Heart right ventricle (tissue), 16 donors: Measurements from ENCODE around the gene TRIM66. TPM values are rescaled to one million over a fixed set of nuclear protein-coding genes. Genes with fewer than 3 reads are reported as not detected.

ENCODE experiments used
- ATAC-seq, 8 donors: fragments of 200-7000 bp; cut with Tn5 transposase; one replicate each; pipeline ENCODE4 v1.9.1; 2020; ENCODE audit warnings: mild to moderate bottlenecking in 8 of 8, moderate library complexity in 8 of 8, moderate number of reproducible peaks in 1 of 8
- DNase-seq, 2 donors: peaks; one replicate each; pipeline ENCODE4 v3.0.0-alpha.2; 2020
- H3K27ac ChIP-seq, 10 donors: fragments of 200-600 bp; sonication (generic) in 2 of 10; one replicate each; pipeline versions ENCODE4 v1.5.0 to v1.8.0; 2020 to 2022; ENCODE audit warnings: mild to moderate bottlenecking in 3 of 10
- H3K27me3 ChIP-seq, 7 donors: fragments of 200-600 bp; one replicate each; pipeline ENCODE4 v1.8.0; 2021 to 2022; ENCODE audit warnings: mild to moderate bottlenecking in 2 of 7
- H3K36me3 ChIP-seq, 9 donors: fragments of 200-600 bp; sonication (generic) in 1 of 9; one replicate each; pipeline versions ENCODE4 v1.5.0 to v1.8.0; 2020 to 2022; ENCODE audit warnings: mild to moderate bottlenecking in 2 of 9
- H3K4me1 ChIP-seq, 9 donors: fragments of 200-600 bp; sonication (generic) in 1 of 9; one replicate each; pipeline versions ENCODE4 v1.5.0 to v1.8.0; 2020 to 2022; ENCODE audit warnings: mild to moderate bottlenecking in 4 of 9
- H3K4me3 ChIP-seq, 10 donors: fragments of 200-600 bp; sonication (generic) in 2 of 10; one replicate each; pipeline versions ENCODE4 v1.5.0 to v1.8.0; 2020 to 2022; ENCODE audit warnings: mild to moderate bottlenecking in 7 of 10, moderate library complexity in 2 of 10
- H3K9me3 ChIP-seq, 11 donors: fragments of 200-600 bp in 10 of 11; sonication (generic) in 2 of 11; one replicate each; pipeline versions ENCODE4 v1.5.0 to v1.8.0; 2013 to 2022; ENCODE audit warnings: mild to moderate bottlenecking in 2 of 11, control low read depth in 1 of 11, moderate library complexity in 1 of 11
- WGBS, 2 donors: extraction: QIAGEN DNeasy Blood & Tissue Kit; methylation state at CpG; one replicate each; pipeline ENCODE4 v1.1.7; 2013; ENCODE audit warnings: inconsistent platforms in 1 of 2; 5-methylcytosine and 5-hydroxymethylcytosine counted together
- intact Hi-C, 10 donors: fragments of 100-400 bp; cut with DNase I; formaldehyde crosslinking; loops; one replicate each; pipeline versions ENCODE4 v1.11.1 to v1.14.2; 2022
- polyA plus RNA-seq, 2 donors: library from polyadenylated mRNA; stranded (reverse); fragments of 200-250 nt; gene quantifications; one replicate each; pipeline ENCODE4 v1.2.3, GENCODE V29; 2013
- total RNA-seq, 10 donors: library from RNA; stranded (reverse); fragmentation: NEBNext Ultra II Directional in 3 of 10; extraction: Animal tissue kit (Norgen Biotek cat#: 25700) in 3 of 10; gene quantifications; one replicate each; pipeline versions ENCODE4 v1.2.1 to v1.2.4, GENCODE V29; 2021 to 2023
- TF ChIP-seq, protein P1 (sequence below), 9 donors: fragments of 200-600 bp; sonication (generic) in 2 of 9; IDR thresholded peaks; one replicate each; pipeline versions ENCODE4 v1.5.0 to v1.8.0; 2021 to 2022; ENCODE audit warnings: antibody characterized with exemption in 9 of 9, mild to moderate bottlenecking in 5 of 9, moderate library complexity in 1 of 9
- donor health status: Arrhythmogenic right ventricular cardiomyopathy.
- donor health status: ischemic (EF 13 %, LVEDD 7.1; RV severe dilation, severe dysfunction).
- donor health status: healthy with polysubstance abuse.
- donor health status: DM: no; HTN: yes; CAD: no.
- donor health status: DM: no; HTN: no; CAD: no.
- donor health status: ischemic (EF 25% LVEDD 6.9; RV normal size, moderate dysfunction).
- donor health status: ischemic (EF 25% LVEDD 5.7; RV mildly dilated, moderate dysfunction).
- donor health status: healthy.
- donor health status: DM: yes; HTN: yes; CAD: no.
- donor health status: Ischemic cardiomyopathy.
- donor health status: ischemic (EF 35%, LVEDD 5.7; RV mildly dilated, moderate dysfunction).
- donor health status: nonischemic (EF 11% LVEDD 7.7; RV severe dilation, severe dysfunction).
- donor health status: DM: yes; HTN: yes; CAD: no.
- donor health status: PGD.
- donor health status: ischemic (EF 29% LVEDD 5.4; RV normal size, mild dysfunction).
- donor health status: nonischemic (EF 23%, LVEDD 6.1; RV moderate dilation, normal function).

TRIM66 gene
- total and polyA plus RNA-seq, 12 donors, result 0.33 to 7.4 (median 2.8) TPM

DNA sequence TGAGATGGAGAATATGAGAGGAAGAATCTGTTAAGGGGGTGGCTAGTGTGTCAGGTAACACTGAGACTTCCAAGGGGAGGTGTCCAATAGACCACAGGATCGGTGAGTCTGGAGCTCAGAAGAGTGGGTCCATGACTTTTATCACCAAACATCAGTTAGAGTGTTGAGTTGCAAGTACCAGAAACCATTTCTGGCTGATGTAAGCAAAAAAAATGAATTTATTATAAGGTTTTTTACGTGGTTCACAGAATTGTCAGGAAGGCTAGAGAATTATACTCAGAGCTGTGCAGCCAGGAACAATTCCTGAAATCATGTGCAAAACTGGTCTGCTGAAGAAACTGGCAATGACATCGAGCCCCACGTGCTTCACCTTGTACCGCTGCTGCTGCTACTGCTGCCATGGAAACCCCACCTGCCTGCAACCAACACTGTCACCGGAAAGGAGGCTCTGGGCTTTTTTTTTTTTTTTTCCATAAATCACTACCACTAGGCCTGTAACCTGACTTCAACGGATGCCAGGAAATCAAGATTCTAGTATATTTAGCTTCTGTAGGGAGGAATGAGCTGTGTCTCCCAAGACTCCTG lies 71.8 kb downstream of the TRIM66 start:
- ATAC-seq, result no peak
- WGBS, 2 donors, result 57 to 76% methylated on average over 7 of the region's 7 CpGs

DNA sequence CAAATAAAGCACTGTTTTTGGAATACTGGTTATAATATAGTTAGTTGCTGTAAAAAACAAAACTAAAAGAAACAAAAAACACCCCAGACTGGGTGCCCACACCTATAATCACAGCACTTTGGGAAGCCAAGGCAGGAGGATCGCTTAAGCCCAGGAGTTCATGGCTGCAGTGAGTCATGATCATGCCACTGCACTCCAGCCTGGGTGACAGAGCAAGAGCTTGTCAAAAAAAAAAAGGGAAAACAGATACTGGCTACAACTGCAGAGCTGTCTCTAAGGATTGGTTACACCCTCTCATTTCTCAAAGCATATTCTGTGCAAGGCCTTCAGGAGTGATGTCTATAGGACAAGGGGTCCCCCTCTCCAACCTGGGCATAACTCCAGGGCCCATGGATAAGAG lies 73.8 kb downstream of the TRIM66 start:
- Histone ChIP-seq H3K27ac (peak overlapping the region in 1 of 10 donors; percentile 62), H3K36me3 (no peaks in the 10 kb centered on the region), H3K27me3 (peaks cover 0 to 4% (median 0%) of the 10 kb centered on the region in 7 donors), H3K9me3 (no peaks in the 10 kb centered on the region), H3K4me3 (no peak overlapping the region), H3K4me1 (peaks cover 0 to 19% (median 0%) of the 10 kb centered on the region in 9 donors)
- WGBS, 2 donors, result 71 to 74% methylated on average over 1 of the region's 1 CpG
- intact Hi-C loops, result loop anchor here in 2 of 10 donors (10.0 kb wide), 1 partner anchor 206 kb away; a partner anchor contains a TSS
- TF ChIP-seq, protein P1, sequence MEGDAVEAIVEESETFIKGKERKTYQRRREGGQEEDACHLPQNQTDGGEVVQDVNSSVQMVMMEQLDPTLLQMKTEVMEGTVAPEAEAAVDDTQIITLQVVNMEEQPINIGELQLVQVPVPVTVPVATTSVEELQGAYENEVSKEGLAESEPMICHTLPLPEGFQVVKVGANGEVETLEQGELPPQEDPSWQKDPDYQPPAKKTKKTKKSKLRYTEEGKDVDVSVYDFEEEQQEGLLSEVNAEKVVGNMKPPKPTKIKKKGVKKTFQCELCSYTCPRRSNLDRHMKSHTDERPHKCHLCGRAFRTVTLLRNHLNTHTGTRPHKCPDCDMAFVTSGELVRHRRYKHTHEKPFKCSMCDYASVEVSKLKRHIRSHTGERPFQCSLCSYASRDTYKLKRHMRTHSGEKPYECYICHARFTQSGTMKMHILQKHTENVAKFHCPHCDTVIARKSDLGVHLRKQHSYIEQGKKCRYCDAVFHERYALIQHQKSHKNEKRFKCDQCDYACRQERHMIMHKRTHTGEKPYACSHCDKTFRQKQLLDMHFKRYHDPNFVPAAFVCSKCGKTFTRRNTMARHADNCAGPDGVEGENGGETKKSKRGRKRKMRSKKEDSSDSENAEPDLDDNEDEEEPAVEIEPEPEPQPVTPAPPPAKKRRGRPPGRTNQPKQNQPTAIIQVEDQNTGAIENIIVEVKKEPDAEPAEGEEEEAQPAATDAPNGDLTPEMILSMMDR (IDR thresholded peaks at IDR 0.05), result no peak
- DNase-seq (no peak), ATAC-seq (peak in 6 of 8 donors; percentile 18 to 81 (median 50))

More for the DNA sequence above, 71.8 kb downstream of the TRIM66 start:
- Histone ChIP-seq H3K27ac (no peak overlapping the region), H3K4me3 (no peak overlapping the region), H3K4me1 (peaks cover 0 to 7% (median 0%) of the 10 kb centered on the region in 9 donors), H3K36me3 (peaks cover 0 to 11% (median 0%) of the 10 kb centered on the region in 9 donors), H3K9me3 (no peaks in the 10 kb centered on the region), H3K27me3 (peaks cover 0 to 4% (median 0%) of the 10 kb centered on the region in 7 donors)
- TF ChIP-seq, protein P1 (IDR thresholded peaks at IDR 0.05), result no peak
- no peak for DNase-seq
- intact Hi-C loops, result no loop called here

DNA sequence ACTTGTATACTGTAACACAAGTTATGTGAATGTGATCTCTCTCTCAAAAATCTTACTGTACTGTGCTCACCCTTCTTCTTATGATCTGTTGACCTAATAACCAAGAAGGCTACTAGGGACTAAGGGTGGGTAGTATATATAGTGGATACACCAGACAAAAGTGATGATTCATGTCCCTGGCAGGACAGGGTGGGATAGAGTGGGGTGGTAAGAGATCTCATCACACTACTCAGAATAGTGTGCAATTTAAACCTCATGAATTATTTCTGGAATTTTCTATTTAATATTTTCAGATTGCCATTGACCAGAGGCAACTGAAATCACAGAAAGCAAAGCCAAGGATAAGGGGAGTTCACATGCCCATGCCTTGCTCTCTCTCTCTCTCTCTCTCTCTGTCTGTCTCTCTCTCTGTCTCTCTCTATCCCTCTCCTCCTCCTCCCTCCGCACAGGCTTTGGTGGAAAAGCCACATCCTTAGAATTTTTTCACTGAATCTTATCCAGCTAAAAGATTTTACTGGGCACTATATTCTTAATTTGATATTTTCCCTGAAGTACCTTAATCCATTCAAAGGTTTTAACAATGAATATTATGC lies 76.4 kb downstream of the TRIM66 start:
- Histone ChIP-seq H3K36me3 (no peaks in the 10 kb centered on the region), H3K27ac (no peak overlapping the region), H3K4me3 (no peak overlapping the region), H3K9me3 (no peaks in the 10 kb centered on the region), H3K27me3 (peaks cover 0 to 4% (median 0%) of the 10 kb centered on the region in 7 donors), H3K4me1 (peaks cover 0 to 12% (median 0%) of the 10 kb centered on the region in 9 donors)
- intact Hi-C loops, result loop anchor here in 2 of 10 donors (10.0 kb wide), 1 partner anchor 209 kb away; a partner anchor contains a TSS
- ATAC-seq (no peak), DNase-seq (no peak)
- TF ChIP-seq, protein P1 (IDR thresholded peaks at IDR 0.05), result no peak
- WGBS, 2 donors, result 83 to 95% methylated on average over 1 of the region's 1 CpG

DNA sequence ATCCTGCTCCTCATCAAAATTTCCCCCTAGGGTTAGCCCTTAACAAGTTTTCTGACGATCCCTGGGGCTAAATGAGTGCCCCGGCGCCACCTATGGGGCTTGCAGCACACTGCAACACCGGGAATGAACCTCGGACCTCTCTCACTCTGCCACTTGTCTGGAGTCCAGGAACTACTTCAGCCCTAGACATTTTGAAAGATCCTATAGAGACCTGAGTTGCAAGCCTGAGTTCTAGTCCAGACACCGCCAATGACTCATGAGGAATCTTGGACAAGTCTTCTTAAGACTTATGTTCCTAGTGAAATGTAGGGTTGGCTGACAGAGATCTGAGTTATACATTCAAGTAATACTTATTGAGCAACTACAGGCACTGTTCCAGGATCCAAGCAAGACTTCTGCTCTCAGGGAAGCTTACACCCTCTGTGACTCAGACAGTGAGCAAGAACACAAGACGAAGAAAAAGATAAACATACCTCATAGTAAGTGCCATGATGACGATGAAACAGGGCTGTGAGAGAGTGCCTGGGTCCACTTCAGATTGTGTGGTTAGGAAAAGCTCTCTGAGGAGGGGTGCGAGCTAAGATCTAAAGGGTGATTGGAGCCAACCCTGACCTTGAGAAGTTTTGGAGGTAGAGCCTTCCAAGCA lies 78.3 kb downstream of the TRIM66 start:
- Histone ChIP-seq H3K9me3 (no peaks in the 10 kb centered on the region), H3K27ac (peak overlapping the region in 1 of 10 donors; percentile 10), H3K27me3 (peaks cover 0 to 4% (median 0%) of the 10 kb centered on the region in 7 donors), H3K36me3 (no peaks in the 10 kb centered on the region), H3K4me3 (no peak overlapping the region), H3K4me1 (peaks cover 0 to 12% (median 0%) of the 10 kb centered on the region in 9 donors)
- 25 to 28% methylated on average over 9 of the region's 9 CpGs for WGBS, 2 donors
- TF ChIP-seq, protein P1 (IDR thresholded peaks at IDR 0.05), result peak; percentile 32 to 75 (median 63)
- intact Hi-C loops, result loop anchor here in 2 of 10 donors (10.0 kb wide), 1 partner anchor 211 kb away; a partner anchor contains a TSS
- ATAC-seq (peak in 6 of 8 donors; percentile 44 to 91 (median 50)), DNase-seq (peak in 1 of 2 donors; percentile 46)
